ENCODE measurements around the gene PIR.

GRCh38 chrX:15430076-15430475 is 63.1 kb downstream of the PIR start:
- TF ChIP-seq CTCF (IDR thresholded peaks at IDR 0.05; ENCODE audit: poor library complexity) (no peak), EZH2 (IDR thresholded peaks at IDR 0.05; ENCODE audit: borderline replicate concordance) (no peak), EZH2phosphoT487 (IDR thresholded peaks at IDR 0.05; ENCODE audit: low read depth, severe bottlenecking, unreplicated experiment) (no peak)

All from hepatocyte (in vitro differentiated cells).